OCI-LY7 (cell line): ENCODE data around the gene BTG4.

Source experiments
- EZH2phosphoT487 ChIP-seq: fragments of 200-600 bp; sonication (generic); IDR thresholded peaks from 2 replicates; pipeline ENCODE4 v1.6.1; 2018; ENCODE audit warnings: low read depth, borderline replicate concordance, mild to moderate bottlenecking, mixed run types, antibody characterized with exemption, low read length, moderate library complexity, mixed read lengths
- TF ChIP-seq, protein P1 (sequence below): fragments of 200-600 bp; sonication (generic); conservative IDR thresholded peaks from 2 replicates; pipeline ENCODE4 v1.5.1; 2014; ENCODE audit warnings: mild to moderate bottlenecking, antibody characterized with exemption, low read length, moderate library complexity, mixed read lengths

DNA sequence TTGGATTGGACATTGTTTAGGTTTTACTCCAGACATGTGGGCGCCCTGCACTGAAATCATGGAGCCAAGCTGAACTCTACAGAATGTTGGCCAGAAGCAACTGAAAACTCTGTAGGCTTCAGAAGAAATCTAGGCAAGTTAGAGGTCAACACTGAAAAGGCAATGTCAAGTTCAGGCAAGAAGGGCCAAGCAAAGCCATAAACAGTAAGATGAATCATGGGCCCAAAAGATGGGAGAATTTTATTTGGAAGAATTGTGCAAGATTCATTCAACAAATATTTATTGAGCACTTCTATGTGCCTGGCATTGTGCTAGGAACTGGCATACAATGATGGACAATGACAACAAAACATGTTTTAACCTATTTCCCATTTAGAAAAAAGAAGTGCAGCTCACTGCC is 13.3 kb upstream of the BTG4 start:
- TF ChIP-seq, protein P1, sequence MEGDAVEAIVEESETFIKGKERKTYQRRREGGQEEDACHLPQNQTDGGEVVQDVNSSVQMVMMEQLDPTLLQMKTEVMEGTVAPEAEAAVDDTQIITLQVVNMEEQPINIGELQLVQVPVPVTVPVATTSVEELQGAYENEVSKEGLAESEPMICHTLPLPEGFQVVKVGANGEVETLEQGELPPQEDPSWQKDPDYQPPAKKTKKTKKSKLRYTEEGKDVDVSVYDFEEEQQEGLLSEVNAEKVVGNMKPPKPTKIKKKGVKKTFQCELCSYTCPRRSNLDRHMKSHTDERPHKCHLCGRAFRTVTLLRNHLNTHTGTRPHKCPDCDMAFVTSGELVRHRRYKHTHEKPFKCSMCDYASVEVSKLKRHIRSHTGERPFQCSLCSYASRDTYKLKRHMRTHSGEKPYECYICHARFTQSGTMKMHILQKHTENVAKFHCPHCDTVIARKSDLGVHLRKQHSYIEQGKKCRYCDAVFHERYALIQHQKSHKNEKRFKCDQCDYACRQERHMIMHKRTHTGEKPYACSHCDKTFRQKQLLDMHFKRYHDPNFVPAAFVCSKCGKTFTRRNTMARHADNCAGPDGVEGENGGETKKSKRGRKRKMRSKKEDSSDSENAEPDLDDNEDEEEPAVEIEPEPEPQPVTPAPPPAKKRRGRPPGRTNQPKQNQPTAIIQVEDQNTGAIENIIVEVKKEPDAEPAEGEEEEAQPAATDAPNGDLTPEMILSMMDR = no peak
- TF ChIP-seq EZH2phosphoT487 = no peak
